Upper lobe of left lung (tissue), 6 donors: ENCODE measurements around the gene AP1B1. TPM values are rescaled to one million over a fixed set of nuclear protein-coding genes. Genes with fewer than 3 reads are reported as not detected.
"Not testable (repeated sequence)": the region's sequence is repeated elsewhere in the genome, so short reads cannot be mapped to it uniquely, and the experiment has no call there.

Experiments
- ATAC-seq, 2 donors: fragments of 200-7000 bp; cut with Tn5 transposase; one replicate each; pipeline ENCODE4 v1.9.1; 2022; ENCODE audit warnings: mild to moderate bottlenecking in 2 of 2, moderate library complexity in 2 of 2; ENCODE audit not compliant: low FRiP score in 2 of 2
- DNase-seq, 2 donors: peaks; one replicate each; pipeline ENCODE4 v3.0.0-alpha.2; 2019 to 2020
- H3K27ac ChIP-seq, 4 donors: fragments of 200-600 bp; sonication (generic); one replicate each; pipeline ENCODE4 v1.5.1; 2016 to 2019
- H3K27me3 ChIP-seq, 4 donors: fragments of 200-600 bp; sonication (generic); one replicate each; pipeline ENCODE4 v1.5.1; 2017 to 2019
- H3K36me3 ChIP-seq, 4 donors: fragments of 200-600 bp; sonication (generic); one replicate each; pipeline ENCODE4 v1.5.1; 2016 to 2019
- H3K4me1 ChIP-seq, 4 donors: fragments of 200-600 bp; sonication (generic); one replicate each; pipeline ENCODE4 v1.5.1; 2018 to 2019
- H3K4me3 ChIP-seq, 4 donors: fragments of 200-600 bp; sonication (generic); one replicate each; pipeline ENCODE4 v1.5.1; 2017 to 2019; ENCODE audit warnings: mild to moderate bottlenecking in 2 of 4, moderate library complexity in 1 of 4
- H3K9me3 ChIP-seq, 4 donors: fragments of 200-600 bp; sonication (generic); one replicate each; pipeline ENCODE4 v1.5.1; 2018 to 2019
- EP300 ChIP-seq, 4 donors: sonication (generic); formaldehyde crosslinking; IDR thresholded peaks; one replicate each; pipeline ENCODE4 v1.5.1; 2017; ENCODE audit warnings: antibody characterized with exemption in 4 of 4, control low read depth in 2 of 4
- POLR2A ChIP-seq, 4 donors: fragments of 450-650 bp; IDR thresholded peaks; one replicate each; pipeline ENCODE4 v1.5.1; 2016 to 2017; ENCODE audit warnings: antibody characterized with exemption in 4 of 4, mild to moderate bottlenecking in 2 of 4
- POLR2AphosphoS5 ChIP-seq, 2 donors: sonication (generic); formaldehyde crosslinking; IDR thresholded peaks; one replicate each; pipeline ENCODE4 v1.5.1; 2017; ENCODE audit warnings: antibody characterized with exemption in 2 of 2
- WGBS, 2 donors: methylation state at CpG; one replicate each; pipeline ENCODE4 v1.1.5; 2017 to 2018; 5-methylcytosine and 5-hydroxymethylcytosine counted together
- total RNA-seq, 6 donors: library from RNA; depleted of rRNA in 4 of 6; stranded (reverse); fragments of >200 nt in 4 of 6; gene quantifications; one replicate each; pipeline versions ENCODE4 v1.1.0 to v1.2.1, GENCODE V29; 2016 to 2021
- TF ChIP-seq, protein P1 (sequence below), 6 experiments: fragments of 450-650 bp in 4 of 6; fragments of 200-600 bp in 2 of 6; sonication (generic) in 2 of 6; IDR thresholded peaks; one replicate each; pipeline ENCODE4 v1.5.1; 2016 to 2019; ENCODE audit warnings: antibody characterized with exemption in 6 of 6
- donor health status: DM: no; HTN: no; CAD: no; lungs with moderate emphysema.
- donor health status: DM: no; HTN: yes; CAD: no; lungs with severe emphysema.

AP1B1 gene
- total RNA-seq, 6 donors from 2014 or later: 44.7 to 162 (median 80.7) TPM

DNA sequence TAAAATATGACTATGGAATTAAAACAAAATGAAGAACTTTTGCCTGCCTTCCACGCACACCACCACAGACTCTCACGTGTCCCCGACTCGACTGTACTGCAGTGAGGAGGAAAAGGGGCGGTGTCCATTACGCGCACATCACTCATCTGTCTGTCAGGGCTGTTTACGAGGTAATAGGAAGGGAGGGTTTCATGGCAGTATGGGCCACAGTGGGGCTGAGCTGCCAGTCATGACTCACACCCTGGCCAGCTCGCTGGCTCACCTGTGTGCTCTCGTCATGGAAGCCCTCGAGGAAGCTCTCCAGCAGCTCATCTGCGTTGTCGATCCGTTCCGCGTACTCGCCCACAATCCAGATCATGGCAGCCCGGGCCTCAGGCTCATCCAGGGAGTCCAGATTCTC is 39.4 kb downstream of the AP1B1 start:
- Histone ChIP-seq H3K9me3 (no peaks in the 10 kb centered on the region), H3K27me3 (no peaks in the 10 kb centered on the region), H3K4me3 (no peak overlapping the region), H3K27ac (no peak overlapping the region), H3K36me3 (peaks cover 24 to 97% (median 87%) of the 10 kb centered on the region in 4 donors), H3K4me1 (peaks cover 0 to 6% (median under 1%) of the 10 kb centered on the region in 4 donors)
- WGBS, 2 donors: 95 to 96% methylated on average over 18 of the region's 18 CpGs
- no peak for ATAC-seq
- TF ChIP-seq, protein P1, sequence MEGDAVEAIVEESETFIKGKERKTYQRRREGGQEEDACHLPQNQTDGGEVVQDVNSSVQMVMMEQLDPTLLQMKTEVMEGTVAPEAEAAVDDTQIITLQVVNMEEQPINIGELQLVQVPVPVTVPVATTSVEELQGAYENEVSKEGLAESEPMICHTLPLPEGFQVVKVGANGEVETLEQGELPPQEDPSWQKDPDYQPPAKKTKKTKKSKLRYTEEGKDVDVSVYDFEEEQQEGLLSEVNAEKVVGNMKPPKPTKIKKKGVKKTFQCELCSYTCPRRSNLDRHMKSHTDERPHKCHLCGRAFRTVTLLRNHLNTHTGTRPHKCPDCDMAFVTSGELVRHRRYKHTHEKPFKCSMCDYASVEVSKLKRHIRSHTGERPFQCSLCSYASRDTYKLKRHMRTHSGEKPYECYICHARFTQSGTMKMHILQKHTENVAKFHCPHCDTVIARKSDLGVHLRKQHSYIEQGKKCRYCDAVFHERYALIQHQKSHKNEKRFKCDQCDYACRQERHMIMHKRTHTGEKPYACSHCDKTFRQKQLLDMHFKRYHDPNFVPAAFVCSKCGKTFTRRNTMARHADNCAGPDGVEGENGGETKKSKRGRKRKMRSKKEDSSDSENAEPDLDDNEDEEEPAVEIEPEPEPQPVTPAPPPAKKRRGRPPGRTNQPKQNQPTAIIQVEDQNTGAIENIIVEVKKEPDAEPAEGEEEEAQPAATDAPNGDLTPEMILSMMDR (IDR thresholded peaks at IDR 0.05): no peak
- TF ChIP-seq POLR2AphosphoS5 (IDR thresholded peaks at IDR 0.05) (no peak), POLR2A (IDR thresholded peaks at IDR 0.05) (no peak), EP300 (IDR thresholded peaks at IDR 0.05) (no peak)
- DNase-seq: no peak

DNA sequence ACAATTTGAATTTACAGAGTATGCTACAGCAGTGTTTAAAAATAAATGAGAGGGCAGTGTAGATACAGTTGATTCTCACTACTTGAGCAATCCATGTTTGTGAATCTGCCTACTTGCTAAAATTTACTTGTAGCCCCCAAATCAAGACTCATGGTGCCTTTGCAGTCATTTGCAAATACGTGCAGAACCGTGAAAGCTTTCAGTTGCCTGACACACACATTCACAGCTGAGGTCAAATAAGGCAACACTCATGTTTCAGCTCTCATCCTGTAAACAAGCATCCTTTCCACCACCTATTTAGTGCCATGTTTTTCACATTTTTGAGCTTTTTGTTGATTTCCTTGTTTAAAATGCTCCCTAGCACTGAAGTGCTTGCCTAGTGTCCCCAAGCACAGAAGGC is 40.3 kb downstream of the AP1B1 start:
- Histone ChIP-seq H3K36me3 (peaks cover 18 to 97% (median 82%) of the 10 kb centered on the region in 4 donors), H3K9me3 (no peaks in the 10 kb centered on the region), H3K27ac (no peak overlapping the region), H3K4me1 (peaks cover 0 to 15% (median 4%) of the 10 kb centered on the region in 4 donors), H3K27me3 (no peaks in the 10 kb centered on the region), H3K4me3 (no peak overlapping the region)
- no peak for TF ChIP-seq POLR2AphosphoS5 (IDR thresholded peaks at IDR 0.05)
- TF ChIP-seq, protein P1 (IDR thresholded peaks at IDR 0.05): no peak
- TF ChIP-seq POLR2A (IDR thresholded peaks at IDR 0.05): no peak
- no peak for TF ChIP-seq EP300 (IDR thresholded peaks at IDR 0.05)
- no peak for DNase-seq
- ATAC-seq: no peak
- 96 to 100% methylated on average over 2 of the region's 2 CpGs for WGBS, 2 donors

DNA sequence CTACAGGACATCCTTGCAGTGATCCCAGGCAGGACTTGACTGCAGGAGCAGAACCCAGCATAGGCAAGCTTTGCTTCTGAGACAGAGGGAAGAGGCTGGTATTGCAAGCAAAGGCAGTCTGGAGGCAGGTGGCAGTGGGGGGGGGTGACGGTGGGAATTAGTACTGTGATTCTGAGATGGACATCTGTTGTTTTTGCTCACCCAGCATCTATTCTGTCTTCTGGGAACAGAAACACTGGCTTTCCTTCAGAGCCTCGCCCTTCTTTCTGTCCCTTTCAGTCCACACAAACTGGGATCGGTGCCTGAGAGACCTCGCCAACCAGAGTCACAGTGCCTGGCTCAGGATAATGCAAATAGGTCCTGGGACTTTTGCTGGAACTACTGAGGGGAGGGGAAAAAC is 41.7 kb downstream of the AP1B1 start:
- H3K27ac ChIP-seq: no peak overlapping the region
- H3K27me3 ChIP-seq: no peaks in the 10 kb centered on the region
- TF ChIP-seq, protein P1 (IDR thresholded peaks at IDR 0.05): no peak
- TF ChIP-seq POLR2AphosphoS5 (IDR thresholded peaks at IDR 0.05) (no peak), POLR2A (IDR thresholded peaks at IDR 0.05) (no peak), EP300 (IDR thresholded peaks at IDR 0.05) (no peak)
- peaks cover 18 to 97% (median 79%) of the 10 kb centered on the region in 4 donors for H3K36me3 ChIP-seq
- WGBS, 2 donors: 85 to 88% methylated on average over 4 of the region's 4 CpGs
- H3K4me1 ChIP-seq: peaks cover 0 to 15% (median 7%) of the 10 kb centered on the region in 4 donors
- no peak overlapping the region for H3K4me3 ChIP-seq
- ATAC-seq: no peak
- H3K9me3 ChIP-seq: no peaks in the 10 kb centered on the region
- no peak for DNase-seq

DNA sequence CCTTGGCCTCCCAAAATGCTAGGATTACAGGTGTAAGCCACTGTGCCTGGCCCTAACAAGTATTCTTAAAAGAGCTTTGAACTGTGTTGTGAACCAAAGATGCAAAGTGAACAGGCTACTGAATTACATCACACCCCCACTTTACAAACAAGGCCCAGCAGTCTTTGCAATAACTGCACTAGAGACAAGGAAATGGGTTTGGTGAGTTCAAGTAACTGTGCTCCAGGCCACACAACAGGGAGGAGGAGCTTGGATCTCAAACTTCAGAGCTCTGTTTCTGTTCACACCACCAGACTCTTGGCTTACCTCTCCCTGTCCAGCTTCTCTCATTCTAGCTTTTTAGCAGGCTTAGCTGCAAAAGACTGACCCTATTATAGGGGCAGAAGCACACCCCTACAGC is 42.4 kb downstream of the AP1B1 start:
- ATAC-seq (no peak), DNase-seq (peak in 1 of 2 donors; percentile 59)
- Histone ChIP-seq H3K27me3 (no peaks in the 10 kb centered on the region), H3K4me1 (peaks cover 0 to 16% (median 7%) of the 10 kb centered on the region in 4 donors), H3K9me3 (no peaks in the 10 kb centered on the region), H3K36me3 (peaks cover 20 to 97% (median 79%) of the 10 kb centered on the region in 4 donors), H3K27ac (no peak overlapping the region), H3K4me3 (no peak overlapping the region)
- TF ChIP-seq POLR2A (IDR thresholded peaks at IDR 0.05): no peak
- TF ChIP-seq, protein P1 (IDR thresholded peaks at IDR 0.05): no peak
- TF ChIP-seq POLR2AphosphoS5 (IDR thresholded peaks at IDR 0.05): no peak
- TF ChIP-seq EP300 (IDR thresholded peaks at IDR 0.05): no peak

DNA sequence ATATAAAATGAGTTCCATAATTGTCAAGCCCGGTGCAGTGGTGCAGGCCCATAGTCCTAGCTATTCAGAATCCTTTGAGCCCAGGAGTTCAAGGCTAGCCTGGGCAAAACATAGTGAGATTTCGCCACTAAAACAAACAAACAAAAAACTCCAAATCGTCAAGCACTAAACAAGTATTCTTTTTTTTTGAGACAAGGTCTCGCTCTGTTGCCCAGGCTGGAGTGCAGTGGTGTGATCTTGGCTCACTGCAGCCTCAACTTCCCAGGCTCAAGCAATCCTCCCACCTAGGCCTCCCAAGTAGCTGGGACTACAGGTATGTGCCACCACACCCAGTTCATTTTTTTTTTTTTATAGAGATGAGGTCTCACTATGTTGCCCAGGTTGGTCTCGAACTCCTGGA is 43.5 kb downstream of the AP1B1 start:
- H3K27me3 ChIP-seq, ATAC-seq, H3K27ac ChIP-seq, H3K4me3 ChIP-seq, H3K9me3 ChIP-seq, DNase-seq: not testable (repeated sequence)
- Histone ChIP-seq H3K36me3 (peaks cover 22 to 97% (median 79%) of the 10 kb centered on the region in 4 donors), H3K4me1 (peaks cover 0 to 16% (median 7%) of the 10 kb centered on the region in 4 donors)
- WGBS, 2 donors: 92% methylated on average over 5 of the region's 5 CpGs
